PFSK-1 (cell line): ENCODE measurements around the gene STRADB.
A peak's percentile ranks its signal among the peaks of the same experiment; 100 is the strongest.

ENCODE experiments used
- POLR2AphosphoS5 ChIP-seq: IDR thresholded peaks from 2 replicates; pipeline ENCODE4 v1.6.1; 2012; ENCODE audit warnings: low read depth, mild to moderate bottlenecking, control low read depth, low read length, moderate library complexity
- REST ChIP-seq, 2 experiments: IDR thresholded peaks; 2 replicates each; pipeline versions ENCODE4 v1.6.1 to v1.8.0; 2011 to 2012; ENCODE audit warnings: low read depth in 2 of 2, low read length in 2 of 2, control low read depth in 1 of 2, inconsistent platforms in 1 of 2, mild to moderate bottlenecking in 1 of 2, moderate library complexity in 1 of 2; ENCODE audit not compliant: insufficient read depth in 1 of 2
- TAF1 ChIP-seq: IDR thresholded peaks from 2 replicates; pipeline ENCODE4 v1.6.1; 2012; ENCODE audit warnings: low read length, control low read depth, borderline replicate concordance; ENCODE audit not compliant: insufficient read depth

DNA sequence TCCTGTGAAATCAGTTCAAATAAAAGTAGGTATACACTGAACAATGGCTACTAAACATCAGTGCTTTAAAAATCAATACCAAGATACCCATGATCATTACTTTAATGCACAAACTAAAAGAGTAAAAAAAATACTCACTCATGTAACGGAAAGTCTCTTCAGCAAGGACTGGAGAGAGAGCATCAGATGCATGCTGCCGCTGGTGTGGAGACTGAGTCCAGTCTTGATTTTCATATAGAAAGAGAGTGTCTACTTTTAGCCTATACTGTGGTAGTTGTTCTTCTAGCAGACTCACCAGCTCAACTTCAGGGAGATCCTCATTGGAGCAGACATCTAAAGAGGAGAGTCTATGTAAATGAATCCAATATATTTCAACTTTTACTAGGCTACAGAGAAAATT lies 44.3 kb upstream of the STRADB start:
- TF ChIP-seq TAF1 (peak; percentile 58; the same call in 1 of the 2 replicates), REST (IDR thresholded peaks at IDR 0.05; ENCODE audit: insufficient read depth in 1 of 2, low read depth in 2 of 2, low read length in 2 of 2) (no peak), POLR2AphosphoS5 (peak; percentile 81)
